HEK293 (cell line): Measurements from ENCODE around the gene SCUBE1.
A peak's percentile ranks its signal among the peaks of the same experiment; 100 is the strongest.

ENCODE experiments used
- FEZF1 ChIP-seq: fragments of 450-650 bp; formaldehyde crosslinking; IDR thresholded peaks from 2 replicates; pipeline ENCODE4 v1.5.1; 2016; ENCODE audit warnings: missing biosample characterization, missing genetic modification characterization
- INSM2 ChIP-seq: fragments of 450-650 bp; formaldehyde crosslinking; IDR thresholded peaks from 2 replicates; pipeline ENCODE4 v1.5.1; 2016; ENCODE audit warnings: missing biosample characterization, missing genetic modification characterization
- KLF16 ChIP-seq: fragments of 450-650 bp; formaldehyde crosslinking; IDR thresholded peaks from 2 replicates; pipeline ENCODE4 v1.5.1; 2017; ENCODE audit warnings: missing biosample characterization, missing genetic modification characterization
- PBX3 ChIP-seq: sonication (generic); formaldehyde crosslinking; IDR thresholded peaks from 2 replicates; pipeline ENCODE4 v1.8.1; 2022; ENCODE audit warnings: mild to moderate bottlenecking, moderate library complexity, missing genetic modification reagents
- TSHZ1 ChIP-seq: fragments of 450-650 bp; formaldehyde crosslinking; IDR thresholded peaks from 2 replicates; pipeline ENCODE4 v1.5.1; 2016; ENCODE audit warnings: missing biosample characterization, missing genetic modification characterization, borderline replicate concordance
- ZBTB20 ChIP-seq: fragments of 450-650 bp; formaldehyde crosslinking; IDR thresholded peaks from 2 replicates; pipeline ENCODE4 v1.5.1; 2016; ENCODE audit warnings: missing biosample characterization, missing genetic modification characterization
- ZEB2 ChIP-seq: fragments of 450-650 bp; formaldehyde crosslinking; IDR thresholded peaks from 2 replicates; pipeline ENCODE4 v1.5.1; 2016; ENCODE audit warnings: missing biosample characterization, missing genetic modification characterization
- ZFP41 ChIP-seq: fragments of 450-650 bp; formaldehyde crosslinking; IDR thresholded peaks from 2 replicates; pipeline ENCODE4 v1.5.1; 2016; ENCODE audit warnings: missing biosample characterization, missing genetic modification characterization, borderline replicate concordance
- ZFP69B ChIP-seq: fragments of 450-650 bp; formaldehyde crosslinking; IDR thresholded peaks from 2 replicates; pipeline ENCODE4 v1.5.1; 2016; ENCODE audit warnings: missing biosample characterization, missing genetic modification characterization
- ZIC2 ChIP-seq: fragments of 450-650 bp; formaldehyde crosslinking; IDR thresholded peaks from 2 replicates; pipeline ENCODE4 v1.5.1; 2016; ENCODE audit warnings: missing biosample characterization, missing genetic modification characterization
- ZNF2 ChIP-seq: fragments of 450-650 bp; formaldehyde crosslinking; IDR thresholded peaks from 2 replicates; pipeline ENCODE4 v1.5.1; 2016; ENCODE audit warnings: missing biosample characterization, missing genetic modification characterization
- ZNF24 ChIP-seq: fragments of 450-650 bp; formaldehyde crosslinking; IDR thresholded peaks from 2 replicates; pipeline ENCODE4 v1.5.1; 2016; ENCODE audit warnings: missing biosample characterization, missing genetic modification characterization
- ZNF274 ChIP-seq, 2 experiments: fragments of 200-500 bp in 1 of 2; fragments of 450-650 bp in 1 of 2; sonication (Bioruptor generic) in 1 of 2; formaldehyde crosslinking in 1 of 2; IDR thresholded peaks; 2 replicates each; pipeline versions ENCODE4 v1.5.1 to v1.6.1; 2014 to 2016; ENCODE audit warnings: borderline replicate concordance in 1 of 2, inconsistent platforms in 1 of 2, low read length in 1 of 2, missing biosample characterization in 1 of 2, missing genetic modification characterization in 1 of 2
- ZNF280D ChIP-seq: fragments of 450-650 bp; formaldehyde crosslinking; IDR thresholded peaks from 2 replicates; pipeline ENCODE4 v1.5.1; 2016; ENCODE audit warnings: missing biosample characterization, missing genetic modification characterization
- ZNF292 ChIP-seq: fragments of 450-650 bp; formaldehyde crosslinking; IDR thresholded peaks from 2 replicates; pipeline ENCODE4 v1.5.1; 2016; ENCODE audit warnings: low read depth, missing biosample characterization, missing genetic modification characterization, borderline replicate concordance
- ZNF341 ChIP-seq: fragments of 450-650 bp; formaldehyde crosslinking; IDR thresholded peaks from 2 replicates; pipeline ENCODE4; 2016; ENCODE audit warnings: low read depth, missing biosample characterization, missing genetic modification characterization
- ZNF423 ChIP-seq: fragments of 450-650 bp; formaldehyde crosslinking; IDR thresholded peaks from 2 replicates; pipeline ENCODE4 v1.5.1; 2016; ENCODE audit warnings: missing biosample characterization, missing genetic modification characterization
- ZNF664 ChIP-seq: fragments of 450-650 bp; formaldehyde crosslinking; IDR thresholded peaks from 2 replicates; pipeline ENCODE4 v1.5.1; 2016; ENCODE audit warnings: missing biosample characterization, missing genetic modification characterization
- ZNF791 ChIP-seq: fragments of 450-650 bp; formaldehyde crosslinking; IDR thresholded peaks from 2 replicates; pipeline ENCODE4 v1.5.1; 2016; ENCODE audit warnings: missing biosample characterization, missing genetic modification characterization
- ZSCAN23 ChIP-seq: fragments of 450-650 bp; formaldehyde crosslinking; IDR thresholded peaks from 2 replicates; pipeline ENCODE4 v1.5.1; 2016; ENCODE audit warnings: missing biosample characterization, missing genetic modification characterization
- TF ChIP-seq, protein P1 (sequence below): fragments of 450-650 bp; formaldehyde crosslinking; IDR thresholded peaks from 2 replicates; pipeline ENCODE4 v1.5.1; 2017; ENCODE audit warnings: missing biosample characterization, missing genetic modification characterization
- TF ChIP-seq, protein P2 (sequence below): fragments of 450-650 bp; formaldehyde crosslinking; IDR thresholded peaks from 2 replicates; pipeline ENCODE4 v1.5.1; 2017; ENCODE audit warnings: missing biosample characterization, missing genetic modification characterization
- TF ChIP-seq, protein P3 (sequence below): fragments of 450-650 bp; formaldehyde crosslinking; IDR thresholded peaks from 2 replicates; pipeline ENCODE4 v1.5.1; 2016; ENCODE audit warnings: missing biosample characterization, missing genetic modification characterization

SCUBE1 gene

DNA sequence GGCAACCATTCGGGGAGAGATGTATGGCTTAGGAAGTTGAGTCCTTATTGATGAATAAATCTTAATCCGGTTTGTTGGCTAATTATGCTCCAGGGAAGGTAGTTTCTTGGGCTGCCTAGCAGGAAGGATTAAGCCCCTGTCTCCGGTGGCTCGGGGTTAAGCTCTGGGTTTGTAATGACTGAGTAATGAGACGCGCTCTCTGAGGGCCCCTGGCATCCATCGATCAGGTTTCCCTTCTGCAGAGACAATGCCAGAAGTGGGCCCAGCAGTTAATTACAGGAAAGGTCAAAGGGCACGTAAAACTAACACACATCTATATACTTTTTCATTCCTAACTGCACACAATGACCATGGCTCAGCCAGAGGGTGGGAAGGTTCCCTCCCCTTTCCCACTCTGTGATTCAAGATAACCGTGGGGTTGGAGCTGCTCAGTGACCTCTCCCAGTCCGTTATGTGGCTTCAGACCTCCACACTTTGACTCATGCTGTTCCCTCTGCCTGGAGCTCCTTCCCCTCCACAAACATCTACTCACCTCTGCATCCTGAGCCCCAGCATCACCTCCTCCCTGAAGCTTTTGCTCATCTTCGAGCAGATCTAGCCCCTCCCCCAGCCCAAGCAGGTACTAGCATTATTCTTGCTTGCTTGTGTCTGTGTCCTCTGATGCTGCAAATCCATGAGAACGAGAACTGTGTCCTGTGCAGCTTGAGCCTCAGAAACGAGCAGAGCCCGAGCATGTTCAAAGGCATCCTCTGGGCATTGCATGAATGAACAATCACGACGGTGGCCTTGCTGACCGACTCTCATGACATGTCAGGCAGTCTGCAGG, 16.6 kb downstream of the SCUBE1 start (continued):
- TF ChIP-seq, protein P1, sequence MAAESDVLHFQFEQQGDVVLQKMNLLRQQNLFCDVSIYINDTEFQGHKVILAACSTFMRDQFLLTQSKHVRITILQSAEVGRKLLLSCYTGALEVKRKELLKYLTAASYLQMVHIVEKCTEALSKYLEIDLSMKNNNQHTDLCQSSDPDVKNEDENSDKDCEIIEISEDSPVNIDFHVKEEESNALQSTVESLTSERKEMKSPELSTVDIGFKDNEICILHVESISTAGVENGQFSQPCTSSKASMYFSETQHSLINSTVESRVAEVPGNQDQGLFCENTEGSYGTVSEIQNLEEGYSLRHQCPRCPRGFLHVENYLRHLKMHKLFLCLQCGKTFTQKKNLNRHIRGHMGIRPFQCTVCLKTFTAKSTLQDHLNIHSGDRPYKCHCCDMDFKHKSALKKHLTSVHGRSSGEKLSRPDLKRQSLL (tag by site-specific recombination): no peak
- TF ChIP-seq ZNF280D (tag by site-specific recombination) (no peak), ZIC2 (tag by site-specific recombination) (peak; percentile 34), ZNF423 (no peak), ZEB2 (tag by site-specific recombination) (no peak), ZSCAN23 (tag by site-specific recombination) (no peak), ZNF292 (no peak), ZFP69B (peak; percentile 86), FEZF1 (tag by site-specific recombination) (no peak), ZBTB20 (tag by site-specific recombination) (no peak), ZFP41 (tag by site-specific recombination) (no peak), ZNF24 (tag by site-specific recombination) (no peak), TSHZ1 (tag by site-specific recombination) (no peak), ZNF274 (IDR thresholded peaks at IDR 0.05; ENCODE audit: low read length) (no peak), ZNF274 (tag by site-specific recombination; IDR thresholded peaks at IDR 0.05; ENCODE audit: borderline replicate concordance) (no peak), ZNF664 (tag by site-specific recombination) (no peak), ZNF341 (tag by site-specific recombination) (no peak), ZNF791 (no peak), PBX3 (CRISPR knock-in tag) (no peak), INSM2 (no peak), KLF16 (tag by site-specific recombination) (no peak), ZNF2 (tag by site-specific recombination) (no peak)
- TF ChIP-seq, protein P2, sequence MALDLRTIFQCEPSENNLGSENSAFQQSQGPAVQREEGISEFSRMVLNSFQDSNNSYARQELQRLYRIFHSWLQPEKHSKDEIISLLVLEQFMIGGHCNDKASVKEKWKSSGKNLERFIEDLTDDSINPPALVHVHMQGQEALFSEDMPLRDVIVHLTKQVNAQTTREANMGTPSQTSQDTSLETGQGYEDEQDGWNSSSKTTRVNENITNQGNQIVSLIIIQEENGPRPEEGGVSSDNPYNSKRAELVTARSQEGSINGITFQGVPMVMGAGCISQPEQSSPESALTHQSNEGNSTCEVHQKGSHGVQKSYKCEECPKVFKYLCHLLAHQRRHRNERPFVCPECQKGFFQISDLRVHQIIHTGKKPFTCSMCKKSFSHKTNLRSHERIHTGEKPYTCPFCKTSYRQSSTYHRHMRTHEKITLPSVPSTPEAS (tag by site-specific recombination): no peak
- TF ChIP-seq, protein P3, sequence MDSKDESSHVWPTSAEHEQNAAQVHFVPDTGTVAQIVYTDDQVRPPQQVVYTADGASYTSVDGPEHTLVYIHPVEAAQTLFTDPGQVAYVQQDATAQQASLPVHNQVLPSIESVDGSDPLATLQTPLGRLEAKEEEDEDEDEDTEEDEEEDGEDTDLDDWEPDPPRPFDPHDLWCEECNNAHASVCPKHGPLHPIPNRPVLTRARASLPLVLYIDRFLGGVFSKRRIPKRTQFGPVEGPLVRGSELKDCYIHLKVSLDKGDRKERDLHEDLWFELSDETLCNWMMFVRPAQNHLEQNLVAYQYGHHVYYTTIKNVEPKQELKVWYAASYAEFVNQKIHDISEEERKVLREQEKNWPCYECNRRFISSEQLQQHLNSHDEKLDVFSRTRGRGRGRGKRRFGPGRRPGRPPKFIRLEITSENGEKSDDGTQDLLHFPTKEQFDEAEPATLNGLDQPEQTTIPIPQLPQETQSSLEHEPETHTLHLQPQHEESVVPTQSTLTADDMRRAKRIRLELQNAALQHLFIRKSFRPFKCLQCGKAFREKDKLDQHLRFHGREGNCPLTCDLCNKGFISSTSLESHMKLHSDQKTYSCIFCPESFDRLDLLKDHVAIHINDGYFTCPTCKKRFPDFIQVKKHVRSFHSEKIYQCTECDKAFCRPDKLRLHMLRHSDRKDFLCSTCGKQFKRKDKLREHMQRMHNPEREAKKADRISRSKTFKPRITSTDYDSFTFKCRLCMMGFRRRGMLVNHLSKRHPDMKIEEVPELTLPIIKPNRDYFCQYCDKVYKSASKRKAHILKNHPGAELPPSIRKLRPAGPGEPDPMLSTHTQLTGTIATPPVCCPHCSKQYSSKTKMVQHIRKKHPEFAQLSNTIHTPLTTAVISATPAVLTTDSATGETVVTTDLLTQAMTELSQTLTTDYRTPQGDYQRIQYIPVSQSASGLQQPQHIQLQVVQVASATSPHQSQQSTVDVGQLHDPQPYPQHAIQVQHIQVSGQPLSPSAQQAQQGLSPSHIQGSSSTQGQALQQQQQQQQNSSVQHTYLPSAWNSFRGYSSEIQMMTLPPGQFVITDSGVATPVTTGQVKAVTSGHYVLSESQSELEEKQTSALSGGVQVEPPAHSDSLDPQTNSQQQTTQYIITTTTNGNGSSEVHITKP (tag by site-specific recombination): no peak
